GM21367 (cell line): ENCODE data around the gene MAP1LC3A.

Experiments
- ATAC-seq: cut with Tn5 transposase; IDR thresholded peaks from one replicate; pipeline ENCODE4 v1.9.1; 2021; ENCODE audit not compliant: unreplicated experiment

Gene MAP1LC3A

DNA sequence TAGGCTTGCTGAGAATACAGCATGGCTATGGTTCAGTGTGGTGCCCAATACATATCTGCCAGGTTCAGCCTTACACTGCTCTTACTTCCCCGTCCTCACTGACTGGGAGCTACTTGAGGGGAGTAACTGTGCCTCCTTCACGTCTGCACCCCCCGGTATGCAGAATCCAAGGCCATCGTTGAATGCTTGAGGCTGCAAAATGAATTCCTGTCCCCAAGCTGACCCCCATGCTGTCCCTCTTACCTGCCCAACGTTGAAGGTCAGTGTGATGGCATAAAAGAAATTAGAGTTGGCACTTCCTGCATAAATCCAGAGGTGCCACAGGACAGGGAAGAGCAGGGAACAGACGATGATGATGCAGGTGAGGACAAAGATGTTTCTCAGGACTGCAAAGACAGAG is 16.3 kb downstream of the MAP1LC3A start:
- no peak for ATAC-seq

DNA sequence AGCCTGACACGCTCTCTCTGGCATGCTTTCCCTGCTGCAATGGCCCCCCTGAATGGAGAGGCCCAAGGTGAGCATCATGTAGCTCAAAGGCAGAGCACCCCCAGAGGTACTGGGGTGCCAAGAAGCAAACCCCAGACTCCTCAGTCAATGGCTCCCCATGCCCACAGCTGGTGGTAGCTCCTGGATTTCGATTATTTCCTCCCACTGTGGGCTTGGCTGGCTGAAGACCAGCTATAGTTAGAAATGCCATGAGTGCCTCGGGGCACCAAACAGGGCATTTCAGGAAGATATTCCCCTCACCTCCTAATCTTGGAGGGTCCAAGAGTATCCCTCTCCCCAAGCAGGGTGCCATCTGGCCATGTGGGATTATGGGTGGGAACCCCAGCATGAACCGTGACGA is 16.8 kb downstream of the MAP1LC3A start:
- ATAC-seq, result no peak

- no peak for ATAC-seq
Observed at GRCh38 chr20:34575756-34576155, 17.2 kb downstream of the MAP1LC3A start.

DNA sequence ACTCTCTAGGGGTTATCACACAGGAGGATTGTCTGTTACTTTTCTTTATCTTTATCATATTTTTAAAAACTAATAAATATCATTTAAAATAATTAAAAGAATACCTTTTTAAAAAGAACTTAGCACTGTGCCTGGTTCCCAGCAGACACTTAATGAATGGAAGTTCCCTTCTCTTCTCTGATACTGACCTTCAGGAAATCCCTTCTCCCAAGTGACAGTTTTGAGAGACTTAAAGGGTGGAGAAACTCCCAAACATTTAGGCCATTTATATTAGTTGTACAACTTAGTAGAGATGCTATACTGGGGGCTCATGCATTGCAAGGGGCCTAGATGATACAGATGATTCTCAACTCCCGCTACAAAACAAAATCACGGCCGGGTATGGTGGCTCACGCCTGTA is 18.5 kb downstream of the MAP1LC3A start:
- ATAC-seq, result no peak

GRCh38 chr20:34578025-34578424 is 19.5 kb downstream of the MAP1LC3A start:
- no peak for ATAC-seq

- ATAC-seq, result no peak
Observed at GRCh38 chr20:34578521-34578920, 20.0 kb downstream of the MAP1LC3A start.

DNA sequence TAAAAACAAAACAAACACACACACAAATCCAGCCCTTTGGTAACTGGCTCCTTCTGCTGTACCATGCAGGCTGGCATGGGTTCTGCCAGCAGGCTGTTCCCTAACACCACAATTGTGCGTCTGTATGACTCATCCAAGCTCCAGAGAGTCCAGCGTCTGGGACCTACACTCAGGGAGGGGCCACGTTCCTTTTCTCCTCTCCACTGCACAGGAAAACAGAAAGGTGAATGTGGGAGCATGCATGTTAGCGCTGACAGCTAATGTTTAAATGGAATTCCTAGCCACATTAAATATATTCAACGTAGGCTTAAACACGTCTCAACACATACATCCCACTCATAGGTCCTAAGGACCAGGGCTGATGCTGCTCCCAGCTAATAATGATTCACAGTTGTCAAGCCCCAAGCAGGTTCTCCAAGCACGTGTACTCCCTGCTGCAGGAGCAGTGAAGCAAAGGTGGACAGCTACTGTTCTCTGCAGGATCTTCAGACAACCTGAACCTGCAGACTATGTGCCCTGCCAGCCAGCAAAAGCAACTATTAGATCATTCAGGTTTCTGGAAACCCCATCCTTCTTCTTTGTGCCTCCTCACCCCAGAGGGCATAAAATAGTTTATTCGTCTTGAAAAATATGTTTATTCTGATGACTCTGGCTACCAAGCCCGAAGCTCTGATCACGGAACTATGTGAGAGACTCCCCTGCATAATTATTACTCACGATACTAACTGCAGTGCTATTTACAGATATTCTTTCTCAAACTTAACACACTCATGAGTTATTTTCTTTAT is 20.9 kb downstream of the MAP1LC3A start:
- ATAC-seq, result no peak

GRCh38 chr20:34579979-34580940 is 21.7 kb downstream of the MAP1LC3A start:
- ATAC-seq, result peak; percentile 60

DNA sequence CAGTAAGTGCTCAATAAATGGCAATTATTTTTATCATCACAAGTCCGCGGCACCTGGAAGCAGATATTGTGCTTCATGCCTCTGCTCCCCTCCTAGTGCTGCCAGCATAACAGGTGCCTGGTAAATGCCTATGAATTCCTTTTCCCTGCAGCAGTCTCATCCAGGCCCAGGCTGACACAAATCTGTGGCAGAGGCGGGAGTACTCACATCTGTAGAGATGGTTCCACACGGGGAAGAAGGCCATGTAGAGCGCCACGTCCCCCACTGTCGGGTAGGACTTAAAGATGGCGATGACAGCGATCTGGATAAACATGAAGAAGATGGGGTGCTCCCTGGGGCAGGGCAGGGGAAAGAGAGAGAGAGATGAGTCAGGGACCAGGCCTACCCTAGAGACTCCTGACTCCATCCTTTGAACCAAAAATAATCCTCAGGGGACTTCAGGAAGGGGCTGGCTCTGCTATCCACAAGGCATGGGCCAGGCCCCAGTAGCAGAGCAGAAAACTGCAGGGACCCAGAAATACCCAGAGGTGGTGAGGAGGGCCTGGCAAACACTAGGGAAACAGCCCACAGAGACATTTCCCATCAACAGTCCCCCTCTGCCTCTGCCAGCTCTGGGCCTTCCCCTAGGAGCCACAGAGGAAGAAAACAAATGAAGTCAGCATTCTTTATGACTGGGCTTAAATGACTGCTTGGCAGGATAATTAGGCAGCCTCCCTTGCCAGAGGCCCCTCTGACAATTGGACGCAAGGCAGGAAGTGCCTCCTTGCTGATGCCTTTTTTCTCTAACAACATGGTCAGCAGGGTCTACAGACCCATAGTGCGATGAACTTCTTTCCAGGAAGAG is 23.0 kb downstream of the MAP1LC3A start:
- ATAC-seq, result no peak

DNA sequence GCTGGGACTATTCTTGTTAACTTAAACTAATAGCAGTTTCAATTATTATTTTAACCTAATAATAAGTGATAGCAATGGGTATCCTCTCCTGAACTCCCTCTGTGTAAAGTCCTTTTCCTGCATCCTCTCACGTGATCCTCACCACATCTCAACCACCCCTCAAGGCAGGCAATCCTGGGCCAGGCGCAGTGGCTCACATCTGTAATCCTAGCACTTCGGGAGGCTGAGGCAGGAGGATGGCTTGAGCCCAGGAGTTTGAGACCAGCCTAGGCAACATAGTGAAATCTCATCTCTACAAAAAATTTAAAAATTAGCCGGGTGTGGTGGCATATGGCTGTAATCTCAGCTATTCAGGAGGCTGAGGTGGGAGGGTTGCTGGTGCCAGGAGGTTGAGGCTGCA is 23.7 kb downstream of the MAP1LC3A start:
- ATAC-seq, result no peak

DNA sequence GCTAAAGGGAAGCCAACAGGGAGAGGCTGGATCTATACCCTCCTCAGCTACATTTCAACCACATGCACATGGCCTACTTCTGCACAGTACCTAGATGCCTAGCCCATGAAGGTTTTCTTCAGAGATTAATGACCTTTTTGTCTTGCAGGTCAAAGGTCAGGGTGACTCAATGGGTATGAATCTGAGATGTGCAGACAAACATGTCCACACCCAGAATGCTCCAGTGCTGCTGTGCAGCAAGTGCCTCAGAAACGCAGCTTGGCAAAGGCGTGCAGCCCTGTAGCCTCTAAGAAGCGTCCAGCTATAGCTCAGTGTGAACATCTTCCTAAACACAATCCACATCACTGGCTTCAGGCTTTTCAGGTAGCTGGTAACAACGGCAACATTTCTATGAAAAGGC is 24.4 kb downstream of the MAP1LC3A start:
- no peak for ATAC-seq

- no peak for ATAC-seq
Observed at GRCh38 chr20:34583544-34583943, 25.0 kb downstream of the MAP1LC3A start.

- ATAC-seq, result no peak
Observed at GRCh38 chr20:34585019-34585418, 26.5 kb downstream of the MAP1LC3A start.

GRCh38 chr20:34586488-34587163 is 28.1 kb downstream of the MAP1LC3A start:
- no peak for ATAC-seq

GRCh38 chr20:34595377-34596184 is 37.1 kb downstream of the MAP1LC3A start:
- ATAC-seq, result no peak

DNA sequence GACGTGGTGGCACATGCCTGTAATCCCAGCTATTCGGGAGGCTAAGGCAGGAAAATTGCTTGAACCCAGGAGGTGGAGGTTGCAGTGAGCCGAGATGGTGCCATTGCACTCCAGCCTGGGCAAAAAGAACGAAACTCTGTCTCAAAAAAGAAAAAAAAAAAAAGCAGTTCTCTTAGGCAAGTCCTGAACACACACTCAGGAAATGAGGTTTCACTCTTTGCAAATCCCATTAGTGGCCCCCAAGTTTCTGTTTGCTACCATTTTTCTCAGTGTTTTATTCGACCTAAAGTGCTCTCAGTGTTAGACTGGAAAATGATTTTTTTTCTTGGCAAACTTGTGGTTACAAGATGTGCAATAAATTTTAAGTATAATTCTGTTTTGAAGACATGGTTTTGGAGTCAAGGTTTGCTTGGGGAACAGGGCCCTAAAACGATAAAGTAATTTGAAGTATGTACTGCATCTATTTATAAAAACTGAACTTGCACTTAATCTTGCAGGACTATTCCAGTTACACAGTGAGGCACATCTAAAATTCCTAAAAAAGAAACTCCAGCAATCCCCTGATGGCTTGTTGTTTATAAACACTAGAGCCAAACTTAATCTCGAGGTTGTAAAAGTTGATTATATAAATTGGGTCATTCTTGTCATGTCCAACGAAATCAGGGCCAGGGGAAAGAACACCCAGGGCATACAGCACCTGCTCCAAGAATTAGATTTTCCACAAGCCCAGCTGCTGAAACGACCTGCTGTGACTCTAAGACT is 42.6 kb downstream of the MAP1LC3A start:
- ATAC-seq, result no peak

- ATAC-seq, result no peak
Observed at GRCh38 chr20:34604980-34605788, 46.7 kb downstream of the MAP1LC3A start.

- no peak for ATAC-seq
Observed at GRCh38 chr20:34607066-34607465, 48.5 kb downstream of the MAP1LC3A start.
